Hepatic stellate cell (primary cell): ENCODE measurements around the gene KRT85.
"Not testable (repeated sequence)": the region's sequence is repeated elsewhere in the genome, so short reads cannot be mapped to it uniquely, and the experiment has no call there.

Source experiments
- DNase-seq: peaks from one replicate; pipeline ENCODE4 v3.0.0; 2011; ENCODE audit warnings: low spot score

The KRT85 gene

DNA sequence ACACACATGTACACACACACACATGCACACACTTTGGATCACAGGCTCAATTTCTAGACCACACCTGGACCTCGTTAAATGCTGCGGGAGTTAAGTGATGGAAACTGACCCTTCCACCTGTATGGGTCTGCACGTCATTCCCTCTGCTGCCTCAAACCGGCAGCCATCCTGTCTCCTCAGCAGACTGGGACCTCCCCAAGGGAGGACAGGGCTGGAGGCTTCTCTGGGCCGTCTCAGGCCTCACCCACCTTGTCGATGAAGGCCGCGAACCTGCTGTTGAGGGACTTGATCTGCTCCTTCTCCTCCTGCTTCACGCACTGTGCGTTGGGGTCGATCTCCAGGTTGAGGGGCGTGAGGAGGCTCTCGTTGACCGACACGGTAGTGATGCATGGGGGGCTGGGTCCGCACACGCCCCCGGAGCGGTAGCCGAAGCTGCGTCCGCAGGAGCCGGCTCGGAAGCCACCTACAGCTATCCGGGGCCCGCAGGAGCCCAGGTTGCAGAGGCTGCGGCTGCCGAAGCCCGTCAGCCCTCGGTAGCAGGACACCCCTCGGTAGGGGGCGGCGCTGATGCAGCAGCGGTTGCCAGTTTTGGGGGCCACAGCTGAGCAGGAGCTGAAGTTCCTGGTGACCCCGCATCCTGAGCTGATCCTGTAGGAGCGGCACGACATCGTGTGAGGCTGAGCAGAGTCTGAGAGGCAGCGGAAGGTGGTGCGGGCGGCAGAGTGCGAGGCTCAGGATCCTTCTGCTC is at the start of gene KRT85:
Gene KRT85, minus strand, starts transcription at position 744 of the 748 bp plus-strand sequence. Its CDS starts 76 bp downstream, at position 668.
- no peak for DNase-seq

DNA sequence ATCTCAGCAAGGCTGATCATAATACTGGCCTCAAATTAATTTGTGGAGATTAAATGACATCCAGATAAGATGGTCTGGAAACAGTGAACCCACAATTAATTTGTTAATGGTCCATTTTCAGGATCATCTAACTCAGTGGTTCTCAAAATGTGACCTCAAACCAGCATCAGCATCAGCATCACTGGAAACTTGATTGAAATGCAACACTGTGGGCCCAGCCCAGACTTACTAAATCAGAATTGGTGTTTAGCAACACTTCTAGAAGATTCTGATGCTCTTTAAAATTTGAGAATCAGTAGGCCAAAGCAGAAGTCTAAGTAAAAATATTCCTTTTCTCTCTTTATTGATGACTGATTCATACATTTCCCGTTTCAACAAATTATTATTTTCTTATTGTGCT is 49.5 kb upstream of the KRT85 start:
- DNase-seq: no peak

DNA sequence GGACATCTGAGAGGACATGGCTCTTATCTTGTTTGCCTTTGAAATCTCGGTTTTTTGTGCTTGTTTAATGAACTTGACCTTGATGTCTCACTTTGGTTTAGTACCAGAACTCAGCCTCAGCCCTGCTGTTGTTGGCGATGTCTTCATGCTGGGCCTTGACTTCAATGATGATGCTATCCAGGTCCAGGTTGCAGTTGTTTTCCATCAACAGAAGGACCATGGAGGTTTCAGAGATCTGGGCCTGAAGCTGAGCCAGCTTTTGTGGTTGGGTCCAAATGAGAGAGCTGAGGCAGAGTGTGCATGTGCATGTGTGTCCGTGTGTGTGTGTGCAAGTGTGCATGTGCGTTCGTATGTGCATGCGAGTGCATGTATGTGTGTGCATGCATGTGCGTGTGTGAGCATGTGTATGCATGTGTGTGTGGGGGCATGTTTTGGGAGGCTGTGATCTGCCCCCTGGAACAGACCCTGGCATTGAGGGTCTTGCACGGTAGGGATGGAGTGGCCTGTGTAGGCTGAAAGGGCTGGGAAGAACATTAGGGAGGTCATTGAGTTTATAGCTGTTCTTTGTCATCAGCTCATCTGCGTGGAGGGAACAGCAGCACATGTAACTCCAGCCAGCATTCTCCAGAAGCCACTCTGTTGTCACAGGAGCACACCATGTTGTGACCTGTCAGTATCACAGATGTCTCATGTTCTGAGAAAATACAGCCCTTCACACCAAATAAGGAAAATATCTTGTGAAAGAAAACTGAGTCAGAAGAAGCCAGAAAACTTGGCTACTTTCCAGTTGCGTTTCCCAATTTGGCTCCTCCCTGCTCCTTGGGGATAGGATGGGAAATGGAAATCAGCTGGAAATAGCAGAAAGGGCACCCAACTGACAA is 48.8 kb upstream of the KRT85 start:
- DNase-seq: peak; percentile 72

DNA sequence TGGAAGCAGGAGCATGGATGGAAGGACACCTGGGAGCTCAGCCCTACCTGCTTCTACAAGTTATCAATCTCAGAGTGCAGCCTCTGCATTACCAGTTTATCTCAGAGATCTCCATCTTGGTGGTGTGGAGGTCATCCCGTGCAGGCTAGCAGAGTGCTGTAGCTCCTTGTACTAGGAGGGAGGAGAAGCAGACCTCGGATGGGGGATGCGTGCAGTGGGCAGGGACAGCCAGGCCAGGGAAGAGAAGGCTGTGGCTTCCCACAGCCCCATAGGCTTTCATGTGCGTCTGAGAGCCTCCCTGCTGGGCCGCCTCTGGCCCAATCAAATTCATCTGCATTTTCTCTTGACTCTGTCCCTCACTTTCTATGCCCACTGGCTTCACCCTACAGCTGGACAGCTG is 47.7 kb upstream of the KRT85 start:
- no peak for DNase-seq

DNA sequence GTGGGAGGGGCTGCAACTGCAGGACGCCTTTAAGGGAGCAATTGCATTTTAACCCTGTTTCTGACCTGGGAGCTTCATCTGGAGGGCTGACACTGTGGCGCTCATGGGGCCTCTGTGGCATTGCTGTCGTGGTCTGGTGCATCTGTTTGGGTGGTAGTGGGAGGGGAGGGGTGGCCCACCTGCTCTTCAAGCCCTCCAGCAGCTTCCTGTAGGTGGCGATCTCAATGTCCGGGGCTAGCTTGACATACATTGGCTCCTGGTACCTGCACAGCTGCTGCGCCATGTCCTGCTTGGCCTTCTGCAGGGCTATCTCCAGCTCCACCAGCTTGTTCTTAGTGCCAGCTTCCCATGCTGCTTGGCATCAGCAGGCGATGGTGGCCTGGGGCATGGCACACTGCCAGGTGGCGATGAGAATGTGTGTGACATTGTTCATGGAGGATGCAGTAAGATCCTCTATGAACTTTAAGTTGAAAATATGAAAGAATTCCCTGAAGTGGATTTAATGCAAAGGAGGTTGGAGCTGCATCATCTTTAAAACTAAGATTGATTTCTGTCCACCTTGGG is 46.6 kb upstream of the KRT85 start:
- no peak for DNase-seq

GRCh38 chr12:52413202-52413601 is 45.9 kb upstream of the KRT85 start:
- DNase-seq: no peak

DNA sequence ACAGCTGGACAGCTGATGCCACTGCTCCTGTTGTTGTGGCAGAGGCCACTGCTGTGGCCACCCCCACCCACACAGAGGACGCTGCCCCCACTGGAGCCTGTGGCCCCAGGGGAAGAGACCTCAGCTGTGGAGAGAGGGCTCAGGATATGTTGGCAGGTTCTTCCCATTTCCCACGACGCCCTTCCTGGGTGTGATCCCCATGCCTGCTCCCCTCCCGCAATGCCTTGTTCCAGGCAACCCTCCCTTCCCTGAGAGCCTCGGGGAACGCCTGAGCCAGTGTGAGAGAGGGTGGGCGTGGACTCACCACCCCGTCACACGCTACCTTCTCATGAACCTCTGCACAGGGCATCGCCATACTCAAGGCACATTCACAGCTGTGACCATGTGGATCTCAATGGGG is 44.5 kb upstream of the KRT85 start:
- no peak for DNase-seq

- DNase-seq: not testable (repeated sequence)
Measured at GRCh38 chr12:52410589-52411248, 43.4 kb upstream of the KRT85 start.

GRCh38 chr12:52407918-52408317 is 40.6 kb upstream of the KRT85 start:
- DNase-seq: no peak

DNA sequence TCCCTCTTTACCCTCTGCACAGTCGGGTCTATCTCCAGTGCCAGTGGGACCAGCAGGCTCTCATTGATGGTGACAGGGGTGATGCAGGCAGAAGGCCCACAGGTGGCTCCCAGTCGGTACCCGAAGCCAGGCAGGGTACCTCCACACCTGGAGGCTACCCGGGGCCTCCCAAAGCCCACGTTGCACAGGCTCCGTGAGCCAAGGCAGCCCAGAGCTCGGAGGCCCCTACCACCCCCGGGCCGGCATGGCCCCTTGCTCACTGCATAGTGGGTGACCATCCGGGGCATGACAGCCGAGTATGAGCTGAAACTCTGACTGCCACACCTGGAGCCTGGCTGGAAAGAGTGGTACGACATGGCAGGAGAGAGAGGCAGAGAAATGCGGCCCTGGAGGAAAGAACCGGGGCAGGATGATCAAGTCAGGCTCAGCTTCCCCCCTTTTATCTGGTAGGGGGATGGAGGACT is 38.7 kb upstream of the KRT85 start, which contains the start of gene KRT82:
Gene KRT82, minus strand, starts transcription at position 414 of the 464 bp plus-strand sequence. Its CDS starts 58 bp downstream, at position 356.
- DNase-seq: no peak

DNA sequence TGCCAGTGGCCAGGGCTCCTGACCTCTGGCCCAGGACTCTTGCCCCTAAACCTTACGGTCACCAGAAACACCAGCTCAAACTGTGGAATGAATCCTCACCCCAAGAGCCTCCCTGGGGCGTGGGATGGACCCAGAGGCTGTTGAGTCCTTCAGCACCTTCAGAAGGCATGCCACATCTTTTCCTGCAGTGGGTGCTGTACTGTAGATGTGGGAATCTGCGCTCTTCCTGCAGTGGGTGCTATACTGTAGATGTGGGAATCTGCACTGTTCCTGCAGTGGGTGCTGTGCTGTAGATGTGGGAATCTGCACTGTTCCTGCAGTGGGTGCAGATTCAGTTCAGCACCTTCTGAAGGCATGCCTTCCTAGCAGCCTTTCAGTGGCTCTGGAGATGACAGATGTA is 37.7 kb upstream of the KRT85 start:
- no peak for DNase-seq

DNA sequence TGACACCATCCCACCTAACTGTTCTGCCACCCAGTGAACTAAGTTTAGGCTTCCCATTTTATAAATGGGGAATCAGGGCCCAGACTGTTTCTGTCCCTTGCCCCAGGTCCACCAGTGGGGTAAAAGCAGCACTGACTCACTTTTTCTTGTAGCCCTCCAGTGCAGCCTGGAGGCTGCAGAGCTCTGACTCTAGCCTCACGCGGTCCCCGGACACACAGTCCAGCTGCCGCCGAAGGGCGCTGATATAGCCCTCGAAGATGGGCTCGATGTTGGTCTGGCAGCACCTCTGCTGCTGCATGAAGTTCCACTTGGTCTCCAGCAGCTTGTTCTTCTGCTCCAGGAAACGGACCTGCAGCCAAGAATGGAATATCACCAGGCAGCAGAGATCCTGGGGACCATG is 36.3 kb upstream of the KRT85 start:
- DNase-seq: no peak

DNA sequence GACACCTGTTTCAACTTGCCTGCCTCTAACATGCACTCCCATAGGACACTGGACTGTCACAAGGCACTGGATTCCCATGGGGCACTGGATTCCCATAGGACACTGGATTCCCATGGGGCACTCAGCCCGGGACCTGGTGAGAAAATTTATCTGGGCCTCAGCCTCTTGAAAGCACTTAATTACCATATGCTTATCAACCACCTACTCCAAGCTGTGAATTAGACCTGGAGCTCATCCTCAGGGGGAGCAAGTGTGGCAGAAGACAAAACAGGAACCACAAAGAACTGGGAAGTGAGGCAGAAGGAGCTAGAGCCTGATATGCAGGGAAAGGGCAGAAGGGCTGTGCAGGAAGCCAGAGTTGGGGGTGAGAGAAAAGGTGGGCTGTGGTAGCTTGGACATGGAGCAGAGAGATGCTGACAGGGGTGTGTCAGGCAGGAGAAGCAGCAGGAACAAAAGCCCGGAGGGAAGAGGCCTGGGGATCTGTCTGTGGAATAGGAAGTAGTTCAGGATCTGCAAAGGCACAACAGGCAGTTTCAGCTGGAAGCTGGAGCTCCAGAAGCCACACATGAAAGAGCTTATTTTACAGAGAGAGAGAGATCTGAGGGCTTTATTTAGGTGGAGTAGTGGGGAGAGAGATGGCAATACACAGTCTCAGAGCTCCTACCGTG is 35.7 kb upstream of the KRT85 start:
- DNase-seq: no peak

DNA sequence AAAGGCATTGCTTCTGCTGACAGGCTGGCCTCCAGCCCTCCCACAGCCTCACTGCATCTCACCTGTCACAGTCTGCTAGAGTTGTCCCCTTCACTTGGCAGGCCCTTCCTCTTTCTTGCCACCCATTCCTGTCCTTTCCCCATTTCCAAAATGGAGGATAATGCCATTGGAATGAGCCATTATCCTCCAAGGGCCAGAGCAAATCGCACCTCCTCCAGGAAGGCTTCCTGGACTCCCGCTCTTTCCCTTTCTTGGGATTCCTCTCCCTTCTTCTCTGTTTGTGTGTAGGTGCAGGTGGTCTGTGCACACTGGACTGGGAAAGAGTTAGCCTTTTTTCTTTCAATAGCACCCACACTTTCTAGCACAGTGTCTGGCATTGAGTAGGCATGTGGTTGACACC is 35.1 kb upstream of the KRT85 start:
- no peak for DNase-seq

DNA sequence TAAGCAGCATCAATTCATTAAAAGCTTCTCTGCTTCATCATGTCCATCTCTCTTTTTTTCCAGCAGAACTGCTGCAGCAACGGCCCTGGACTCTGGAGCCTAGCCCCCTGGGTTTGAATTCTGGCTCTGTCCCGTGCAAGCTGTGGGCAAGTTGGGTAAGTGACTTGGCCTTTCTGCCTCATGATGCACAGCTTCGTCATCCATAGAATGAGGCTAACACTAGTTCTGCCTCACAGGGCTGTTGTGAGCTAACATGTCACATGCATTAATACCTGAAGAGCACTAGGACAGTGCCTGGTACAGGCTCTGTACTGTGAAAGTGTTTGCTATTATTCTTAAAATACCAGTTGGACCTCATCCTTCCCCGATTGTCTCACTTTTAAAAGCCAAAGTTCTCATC is 34.6 kb upstream of the KRT85 start:
- no peak for DNase-seq

DNA sequence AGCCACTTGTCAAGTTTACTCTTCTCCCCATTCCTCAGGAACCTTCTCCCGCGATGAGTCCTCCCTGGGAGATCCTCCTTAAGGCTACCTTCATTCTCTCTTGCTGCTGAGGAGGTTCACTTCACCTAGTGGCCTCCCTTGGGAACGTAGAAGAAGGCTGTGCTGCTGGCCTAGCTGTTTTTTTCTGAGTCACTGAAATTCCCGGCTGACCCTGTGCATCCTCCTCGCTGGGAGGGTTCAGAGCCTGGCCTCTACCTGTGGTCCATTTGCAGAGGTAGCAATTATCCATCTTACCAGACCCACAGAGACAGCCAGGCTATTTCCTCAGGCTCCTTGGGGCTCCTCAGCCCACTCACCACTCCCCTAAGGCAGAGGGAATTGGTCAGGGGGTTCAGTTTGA is 34.2 kb upstream of the KRT85 start:
- no peak for DNase-seq

DNA sequence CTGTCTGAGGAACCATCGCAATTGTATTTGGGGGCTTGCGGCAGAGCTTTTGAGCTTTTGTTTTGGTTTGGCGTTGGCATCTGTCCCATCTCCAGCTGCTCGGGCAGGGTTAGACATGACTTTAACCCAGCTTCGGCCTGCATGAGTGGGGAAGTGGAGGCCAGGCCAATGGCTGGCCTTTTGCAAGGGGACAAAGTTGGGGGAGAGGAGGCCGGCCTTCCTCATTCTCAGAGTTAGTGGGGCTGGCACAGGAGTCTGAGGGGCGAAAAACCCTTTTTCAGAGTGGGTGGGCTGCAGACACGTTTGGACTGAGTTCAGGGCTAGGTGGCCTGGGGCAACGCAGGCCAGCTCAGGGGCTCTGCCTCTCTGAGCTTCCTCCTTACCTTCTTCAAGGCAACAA is 33.6 kb upstream of the KRT85 start:
- DNase-seq: no peak

DNA sequence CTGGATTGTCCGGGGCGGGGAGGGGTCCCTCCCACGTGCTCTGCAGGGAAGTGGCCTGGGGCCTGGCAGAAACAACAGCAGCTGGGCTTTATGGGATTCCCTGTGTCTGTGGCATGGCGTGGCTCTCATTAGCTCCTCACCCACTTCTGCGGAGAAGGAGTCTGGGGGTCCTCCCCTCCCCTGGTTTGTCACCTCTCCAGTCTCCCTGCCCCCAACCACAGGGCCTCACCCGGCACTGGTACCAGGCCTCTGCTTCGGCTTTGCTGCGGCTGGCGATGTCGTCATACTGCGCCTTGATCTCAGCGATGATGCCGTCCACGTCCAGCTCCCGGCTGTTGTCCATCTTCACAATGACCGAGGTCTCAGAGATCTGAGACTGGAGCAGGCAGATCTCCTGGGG is 32.5 kb upstream of the KRT85 start:
- DNase-seq: no peak

DNA sequence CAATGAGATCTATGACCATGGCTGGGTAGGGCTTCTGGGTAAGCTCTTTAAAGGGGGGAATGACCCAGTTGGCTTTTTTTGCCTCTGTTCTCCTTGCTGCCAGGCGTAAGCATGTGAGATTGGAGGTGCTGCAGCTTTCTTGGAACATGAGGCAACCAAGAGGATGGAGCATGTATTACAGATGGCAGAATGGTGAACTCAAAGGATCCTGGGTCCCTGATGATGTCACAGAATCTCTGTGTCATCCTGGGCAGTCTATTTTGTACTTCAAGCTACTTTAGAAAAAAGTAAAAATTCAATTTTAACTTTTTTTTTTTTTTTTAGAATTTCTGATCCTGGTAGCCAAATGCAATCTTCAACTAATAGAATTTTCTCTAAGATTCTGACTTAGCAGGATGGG is 30.9 kb upstream of the KRT85 start:
- no peak for DNase-seq

DNA sequence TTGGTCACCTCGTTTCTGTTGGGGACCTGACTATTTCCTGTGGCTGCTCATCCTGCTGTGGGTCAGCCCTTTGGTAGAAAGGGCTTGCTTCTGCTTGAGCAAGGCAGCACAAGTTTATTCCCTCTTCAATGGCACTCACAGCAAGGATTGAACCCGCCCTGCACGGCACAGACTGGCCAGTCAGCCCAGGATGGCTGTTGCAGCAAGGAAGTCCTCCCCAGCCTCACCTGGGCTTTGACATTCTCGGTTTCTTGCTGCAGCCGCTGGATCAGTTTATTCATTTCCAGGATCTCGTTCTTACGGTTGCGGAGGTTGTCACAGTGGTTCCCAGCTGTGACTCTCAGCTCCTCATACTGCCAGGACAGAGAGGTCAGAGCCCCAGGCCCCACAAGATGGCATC is 29.4 kb upstream of the KRT85 start:
- DNase-seq: no peak

DNA sequence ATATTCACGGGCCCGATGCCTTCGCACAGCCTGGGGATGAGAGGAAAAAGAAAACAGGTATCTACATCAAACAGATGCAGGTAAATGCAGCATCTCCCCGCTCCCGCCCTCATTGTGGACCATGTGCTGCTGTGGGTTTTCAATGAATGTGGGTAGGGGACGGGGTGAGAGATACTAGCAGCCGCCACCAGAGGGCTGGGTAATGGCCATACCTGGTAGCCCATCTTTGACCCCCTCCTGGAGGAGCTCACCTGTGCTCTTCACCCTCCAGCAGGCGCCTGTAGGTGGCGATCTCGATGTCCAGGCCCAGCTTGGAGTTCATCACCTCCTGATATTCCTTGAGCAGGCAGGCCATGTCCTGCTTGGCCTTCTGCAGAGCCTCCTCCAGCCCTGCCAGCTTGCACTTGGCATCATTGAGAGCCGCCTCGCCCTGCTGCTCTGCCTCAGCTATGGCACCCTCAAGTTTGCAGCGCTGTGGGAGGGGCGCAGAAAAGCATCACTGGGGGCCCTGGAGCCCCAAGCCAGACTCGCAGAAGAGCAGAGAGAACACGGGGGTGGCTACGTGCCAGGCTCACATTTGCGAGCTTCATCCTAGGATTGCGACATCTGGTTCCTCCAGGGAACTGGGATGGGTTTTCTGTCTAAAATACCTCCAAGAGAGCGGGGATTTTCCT is 28.6 kb upstream of the KRT85 start:
- no peak for DNase-seq
